CD4-positive, alpha-beta T cell treated with Interleukin-21 for 1 hour (primary cell): Measurements from ENCODE around the gene ATAD2B.
"Not testable (repeated sequence)": the region's sequence is repeated elsewhere in the genome, so short reads cannot be mapped to it uniquely, and the experiment has no call there.

Experiments
- DNase-seq: peaks from one replicate; pipeline ENCODE4 v3.0.0-alpha.2; 2020

ATAD2B gene

DNA sequence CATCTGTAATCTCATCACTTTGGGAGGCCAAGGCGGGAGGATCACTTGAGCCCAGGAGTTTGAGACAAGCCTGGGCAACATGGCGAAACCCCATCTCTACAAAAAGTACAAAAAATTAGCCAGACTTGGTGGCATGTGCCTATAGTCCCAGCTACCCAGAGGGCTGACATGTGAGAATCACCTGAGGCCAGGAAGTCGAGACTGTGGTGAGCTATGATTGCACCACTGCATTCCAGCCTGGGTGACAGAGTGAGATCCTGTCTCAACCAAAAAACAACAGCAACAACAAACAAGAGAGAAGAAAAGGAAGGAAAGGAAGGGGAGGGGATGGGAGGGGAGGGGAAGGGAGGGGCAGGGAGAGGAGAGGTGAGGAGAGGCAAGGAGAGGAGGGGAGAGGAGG, 203.9 kb downstream of the ATAD2B start:
- DNase-seq, result not testable (repeated sequence)

DNA sequence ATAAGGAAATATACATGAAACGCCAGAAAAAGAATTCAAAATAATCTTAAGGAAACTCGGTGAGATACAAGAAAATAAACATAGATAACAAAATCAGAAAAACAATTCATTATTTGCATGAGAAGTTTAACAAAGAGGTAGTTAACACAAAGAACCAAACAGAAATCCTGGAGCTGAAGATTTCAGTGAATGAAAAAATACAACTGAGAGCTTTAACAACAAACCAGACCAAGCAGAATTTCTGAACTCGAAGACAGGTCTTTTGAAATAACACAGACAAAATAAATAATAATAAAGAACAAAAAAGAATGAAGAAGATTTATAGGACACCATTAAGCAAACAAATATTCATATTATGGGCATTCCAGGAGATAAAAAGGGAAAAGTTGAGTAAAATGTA, 204.7 kb downstream of the ATAD2B start:
- no peak for DNase-seq

DNA sequence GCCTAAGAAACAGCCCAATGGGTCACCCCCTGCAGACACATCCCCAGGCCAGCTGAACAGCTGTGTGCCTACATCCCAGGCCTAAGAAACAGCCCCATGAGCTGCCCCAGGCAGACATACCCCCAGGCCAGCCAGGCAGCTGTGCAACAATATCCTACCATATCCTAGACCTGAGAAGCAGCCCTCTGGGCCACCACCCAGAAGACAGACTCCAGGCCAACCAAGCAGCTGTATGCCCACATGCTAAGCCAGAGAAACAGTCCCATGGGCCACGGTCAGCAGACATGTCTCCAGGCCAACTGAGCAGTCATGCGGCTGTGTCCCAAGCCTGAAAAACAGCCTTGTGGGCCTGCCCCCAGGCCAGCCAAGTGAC, 205.5 kb downstream of the ATAD2B start:
- no peak for DNase-seq

DNA sequence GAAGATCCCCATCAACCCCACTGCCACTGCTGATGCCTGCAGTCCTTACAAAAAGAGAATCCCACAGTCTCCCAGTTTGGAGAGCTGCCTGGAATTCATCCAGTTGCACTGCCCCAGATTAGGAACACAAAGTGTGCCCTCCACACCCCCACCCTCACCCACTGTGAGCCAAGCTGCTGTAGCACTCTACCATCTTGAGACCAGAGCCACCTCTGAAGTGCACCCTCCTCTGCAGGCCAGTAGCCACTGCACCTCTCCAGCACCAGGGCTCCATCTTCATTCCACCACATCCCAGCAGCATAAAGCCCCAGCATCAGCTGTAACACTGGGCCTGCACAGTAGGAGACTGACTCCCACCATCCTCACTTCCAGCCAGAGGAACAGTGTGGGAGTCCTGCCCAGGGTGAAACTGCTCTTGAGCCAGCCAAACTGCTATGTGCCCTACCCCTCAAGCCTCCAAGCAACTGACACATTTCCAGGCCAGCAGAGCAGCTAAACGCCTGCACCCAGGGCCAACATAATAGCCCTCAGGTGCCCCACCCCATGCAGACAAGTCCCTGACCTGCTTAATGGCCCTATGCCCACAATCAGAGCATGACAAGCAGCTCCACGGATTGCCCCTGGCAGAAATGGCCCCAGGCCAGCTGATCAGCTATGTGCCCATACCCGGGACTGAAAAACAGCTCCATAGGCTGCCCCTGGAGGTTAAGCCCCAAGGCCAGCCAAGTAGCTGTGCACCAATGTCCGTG, 206.0 kb downstream of the ATAD2B start:
- no peak for DNase-seq

- DNase-seq, result no peak
Measured at GRCh38 chr2:23719716-23720115, 207.2 kb downstream of the ATAD2B start.

- no peak for DNase-seq
Measured at GRCh38 chr2:23718931-23719700, 207.8 kb downstream of the ATAD2B start.

- DNase-seq, result no peak
Measured at GRCh38 chr2:23713351-23713750, 213.6 kb downstream of the ATAD2B start.

DNA sequence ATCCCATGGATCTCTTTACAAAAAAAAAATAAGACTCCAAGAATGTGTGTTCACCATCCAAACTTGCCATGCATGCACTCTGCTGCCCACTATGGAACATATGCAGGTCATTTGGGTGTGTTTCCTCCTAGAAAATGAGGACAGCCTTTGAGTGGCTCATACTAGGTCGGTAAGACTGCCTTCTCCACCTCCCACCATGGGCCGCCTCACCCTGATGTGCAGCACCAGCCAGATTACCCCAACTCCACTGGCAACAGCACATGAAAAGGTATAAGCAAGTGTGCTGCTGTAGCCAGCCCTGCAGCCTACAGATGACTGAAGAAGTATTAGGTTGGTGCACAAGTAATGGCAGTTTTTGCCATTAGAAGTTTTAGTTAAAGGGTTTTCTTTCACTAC, 214.2 kb downstream of the ATAD2B start:
- DNase-seq, result no peak

GRCh38 chr2:23711979-23712755, 214.8 kb downstream of the ATAD2B start:
- DNase-seq, result no peak

- DNase-seq, result no peak
Measured at GRCh38 chr2:23709311-23709710, 217.6 kb downstream of the ATAD2B start.

DNA sequence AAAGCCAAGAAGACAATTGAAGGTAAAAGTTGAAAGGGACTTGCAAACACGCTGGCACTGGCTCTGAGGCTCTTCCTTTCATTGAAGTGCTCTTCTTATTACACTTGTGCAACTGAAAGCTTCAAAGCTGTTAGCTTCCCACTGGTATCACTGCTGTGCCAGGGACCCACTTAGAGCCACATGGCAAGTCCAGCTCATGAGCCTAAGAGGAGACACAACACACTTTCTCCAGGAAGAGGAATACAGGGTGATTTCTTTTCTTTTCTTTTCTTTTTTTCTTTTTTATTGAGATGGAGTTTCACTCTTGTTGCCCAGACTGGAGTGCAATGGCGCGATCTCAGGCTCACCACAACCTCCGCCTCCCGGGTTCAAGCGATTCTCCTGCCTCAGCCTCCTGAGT, 218.2 kb downstream of the ATAD2B start:
- no peak for DNase-seq

DNA sequence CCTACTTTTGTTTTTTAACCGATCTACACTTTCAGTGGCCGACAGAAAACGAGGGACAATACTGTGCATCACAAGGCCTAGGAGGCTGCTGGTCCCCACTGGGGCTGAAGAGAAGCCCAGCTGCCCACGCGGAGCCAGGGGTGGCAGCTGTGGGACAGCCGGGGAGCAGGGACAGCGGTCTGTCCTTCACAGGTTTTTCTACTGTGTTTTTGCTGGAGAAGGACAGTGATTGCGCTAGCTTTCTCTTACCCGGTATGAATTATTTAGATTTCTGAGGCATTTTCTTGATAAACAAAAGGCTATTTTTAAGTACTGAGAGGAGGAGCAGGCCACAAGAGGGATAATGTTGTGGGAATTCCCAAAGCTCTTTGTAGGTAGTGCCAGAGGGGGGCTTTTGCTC, 219.8 kb downstream of the ATAD2B start:
- no peak for DNase-seq

- DNase-seq, result no peak
Measured at GRCh38 chr2:23706613-23707078, 220.3 kb downstream of the ATAD2B start.

DNA sequence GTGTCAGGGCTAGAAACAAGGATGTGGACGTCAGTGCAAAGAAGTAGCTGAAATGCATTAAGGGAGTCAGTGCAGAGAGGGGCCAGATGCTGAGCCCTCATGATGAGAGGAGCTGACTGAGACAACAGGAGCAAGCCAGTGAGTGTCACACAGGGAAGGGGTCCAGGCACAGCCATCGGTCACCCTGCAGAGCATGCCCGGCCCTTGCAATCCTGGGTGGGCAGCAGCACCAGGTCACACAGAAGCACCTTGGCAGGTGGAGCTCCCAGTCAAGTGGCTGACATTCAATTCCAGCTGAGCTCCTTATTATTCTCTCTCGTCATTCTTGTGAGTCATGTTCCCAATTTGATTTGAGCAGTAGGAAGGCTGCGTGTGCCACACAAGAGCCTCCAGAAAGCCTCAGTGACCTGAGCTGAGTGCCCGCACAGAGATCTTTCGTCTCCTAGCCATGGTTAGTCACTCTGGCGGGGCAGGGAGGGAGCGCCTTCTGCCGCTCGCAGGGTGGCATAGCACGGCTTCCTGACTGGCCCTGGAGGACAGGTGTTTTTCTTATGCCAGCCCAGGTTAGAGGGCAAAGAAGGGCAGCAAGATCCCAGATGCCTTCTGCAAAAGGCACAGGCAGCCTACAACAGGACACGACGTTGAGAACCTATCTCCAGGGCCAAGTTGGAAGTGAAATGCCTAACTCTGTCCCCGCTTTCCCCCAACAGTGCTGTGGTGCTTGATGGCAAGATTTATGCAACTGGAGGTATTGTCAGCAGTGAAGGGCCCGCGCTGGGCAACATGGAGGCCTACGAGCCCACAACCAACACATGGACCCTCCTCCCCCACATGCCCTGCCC, 220.9 kb downstream of the ATAD2B start:
- DNase-seq, result no peak

DNA sequence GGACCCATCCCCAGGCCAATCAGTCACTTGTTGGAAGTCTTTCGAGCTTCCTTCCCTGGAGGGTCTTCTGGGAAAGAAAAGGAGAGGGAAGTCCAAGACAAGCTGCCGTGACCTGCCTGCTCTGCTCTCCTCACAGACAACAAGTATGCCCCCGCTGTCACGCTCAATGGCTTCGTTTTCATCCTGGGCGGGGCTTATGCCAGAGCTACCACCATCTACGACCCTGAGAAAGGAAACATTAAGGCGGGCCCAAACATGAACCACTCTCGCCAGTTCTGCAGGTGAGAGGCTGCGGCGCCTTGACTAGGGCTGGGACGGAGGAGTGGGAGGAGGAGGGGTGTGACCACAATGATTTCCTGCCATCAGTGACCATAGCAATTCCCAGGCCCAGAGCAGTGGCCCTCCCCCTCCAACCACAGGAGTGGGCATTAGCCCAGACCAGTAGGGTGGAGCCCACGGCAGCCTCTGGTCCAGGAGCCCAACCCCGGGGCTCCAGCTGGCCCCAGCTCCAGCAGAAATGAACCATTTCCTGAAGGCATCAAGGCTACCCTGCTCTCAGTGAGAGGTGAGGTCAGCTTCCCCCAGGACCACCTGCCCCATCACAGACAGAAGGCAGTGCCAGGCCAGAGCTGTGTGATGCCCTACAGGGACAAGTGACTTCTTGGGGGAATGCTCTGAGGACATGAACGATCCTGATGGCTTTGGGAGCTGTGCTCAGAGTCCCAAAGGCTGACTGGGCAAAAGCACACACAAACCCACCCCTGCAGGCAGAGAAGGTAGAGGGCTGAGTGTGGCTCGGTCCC, 223.1 kb downstream of the ATAD2B start:
- no peak for DNase-seq

DNA sequence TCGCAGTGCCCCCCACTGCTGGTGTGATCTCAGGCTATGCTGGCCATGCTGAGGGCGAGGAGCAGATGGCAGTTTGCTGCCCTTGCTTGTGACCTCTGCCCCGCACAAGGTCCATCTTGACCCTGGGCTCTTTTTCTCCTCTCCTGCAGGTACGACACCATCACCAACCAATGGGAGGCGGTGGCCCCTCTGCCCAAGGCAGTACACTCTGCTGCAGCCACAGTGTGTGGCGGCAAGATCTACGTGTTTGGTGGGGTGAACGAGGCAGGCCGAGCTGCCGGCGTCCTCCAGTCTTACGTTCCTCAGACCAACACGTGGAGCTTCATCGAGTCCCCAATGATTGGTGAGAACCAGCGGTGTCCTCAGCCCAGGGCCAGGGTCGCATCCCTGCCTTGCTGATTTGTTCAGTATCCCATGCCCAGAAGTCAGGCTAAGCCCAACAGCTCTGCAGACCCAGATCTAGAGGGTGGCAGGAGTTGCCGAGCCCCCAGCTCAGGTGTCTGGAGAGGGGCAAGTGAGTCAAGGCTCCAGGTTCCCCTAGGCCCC, 223.8 kb downstream of the ATAD2B start:
- no peak for DNase-seq

GRCh38 chr2:23700627-23701026, 226.3 kb downstream of the ATAD2B start:
- no peak for DNase-seq

GRCh38 chr2:23699580-23699925, 227.4 kb downstream of the ATAD2B start:
- DNase-seq, result no peak

GRCh38 chr2:23698721-23699579, 228.0 kb downstream of the ATAD2B start:
- DNase-seq, result no peak
